GM18511 (cell line): ENCODE results near the gene REST.

ENCODE experiments used
- ATAC-seq: cut with Tn5 transposase; IDR thresholded peaks from one replicate; pipeline ENCODE4 v1.9.1; 2021; ENCODE audit warnings: mild to moderate bottlenecking, moderate library complexity; ENCODE audit not compliant: unreplicated experiment

REST gene

GRCh38 chr4:56976283-56976836, 68.7 kb downstream of the REST start:
- no peak for ATAC-seq

- peak; percentile 38 for ATAC-seq
Measured at GRCh38 chr4:56976837-56977320, 69.2 kb downstream of the REST start.

GRCh38 chr4:56977321-56978012, 69.8 kb downstream of the REST start, which contains the start of gene NOA1:
Gene NOA1, minus strand, starts transcription at chr4:56977606. Its CDS starts 21 bp downstream, at chr4:56977585.
- ATAC-seq, result peak; percentile 81

DNA sequence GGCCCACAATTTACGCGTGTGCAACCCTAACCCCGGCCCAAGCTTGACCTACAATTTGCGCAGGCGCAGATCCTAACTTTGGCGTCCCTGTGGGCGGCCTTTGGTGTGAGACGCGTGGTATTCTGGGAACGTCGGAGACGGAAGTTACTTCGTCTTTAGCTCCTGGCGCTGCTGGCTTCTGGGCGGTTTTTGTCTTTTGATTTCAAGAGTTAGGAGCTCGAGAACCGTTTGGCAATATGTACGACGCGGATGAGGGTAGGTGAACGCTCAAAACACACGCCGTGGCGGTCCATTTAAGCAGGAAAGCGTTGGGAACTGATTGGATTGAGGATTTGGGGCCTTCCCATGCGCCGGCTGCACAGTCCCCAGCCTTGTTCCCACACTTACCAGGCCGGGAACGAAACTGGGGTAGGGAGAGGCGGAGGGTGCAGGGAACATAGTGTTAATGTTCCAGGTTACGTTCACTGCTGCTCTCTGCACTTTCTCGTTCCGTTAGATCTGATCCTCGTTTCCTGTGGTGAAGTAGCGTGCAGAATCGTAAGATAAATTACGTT, 71.1 kb downstream of the REST start, which contains the start of gene POLR2B:
TSS of gene POLR2B (plus strand) at position 147 of the 554 bp plus-strand sequence. CDS start at position 237, 90 bp downstream.
- peak; percentile 57 for ATAC-seq

DNA sequence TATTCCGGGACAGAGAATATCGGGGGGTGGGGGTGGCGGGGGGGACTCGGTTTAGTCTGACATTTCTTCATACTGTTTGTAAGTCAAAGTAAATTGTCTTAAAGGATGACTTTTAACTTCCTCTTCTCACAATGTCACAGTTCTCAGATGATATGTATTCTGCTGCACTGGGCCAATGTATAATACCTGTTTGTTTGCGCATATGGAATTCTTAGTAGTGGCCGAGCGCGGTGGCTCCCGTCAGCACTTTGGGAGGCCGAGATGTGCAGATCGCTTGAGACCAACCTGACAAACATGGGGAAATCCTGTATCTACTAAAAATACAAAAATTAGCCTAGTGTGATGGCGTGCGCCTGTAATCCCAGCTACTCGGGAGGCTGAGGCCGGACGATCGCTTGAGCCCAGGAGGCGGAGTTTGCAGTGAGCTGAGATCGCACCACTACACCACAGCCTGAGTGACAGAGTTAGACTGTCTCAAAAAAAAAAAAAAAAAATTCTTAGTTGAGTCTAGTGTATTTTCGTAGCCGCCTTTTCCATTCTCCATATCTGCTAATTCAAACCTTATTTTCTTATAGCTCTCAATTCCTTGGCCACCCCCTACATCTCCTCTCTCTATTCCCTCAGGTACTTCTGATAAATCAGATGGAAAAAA, 71.8 kb downstream of the REST start:
- ATAC-seq, result no peak

GRCh38 chr4:56981795-56982201, 74.1 kb downstream of the REST start:
- no peak for ATAC-seq

DNA sequence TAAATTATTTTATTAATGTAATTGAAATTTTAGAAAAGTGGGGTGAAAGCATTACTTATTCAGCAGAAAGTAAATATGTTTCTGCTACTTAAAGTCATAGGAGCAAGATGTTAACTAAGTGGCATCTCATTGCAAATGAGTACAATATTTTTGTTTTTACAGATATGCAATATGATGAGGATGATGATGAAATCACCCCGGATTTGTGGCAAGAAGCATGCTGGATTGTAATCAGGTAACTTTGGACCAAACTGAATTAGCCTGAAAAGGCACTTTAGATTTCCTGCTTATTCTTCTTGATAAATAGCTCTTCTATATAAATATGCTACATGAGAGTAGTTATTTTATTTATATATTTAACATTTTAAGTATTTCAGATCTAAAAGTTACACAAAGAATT, 78.5 kb downstream of the REST start:
- no peak for ATAC-seq

DNA sequence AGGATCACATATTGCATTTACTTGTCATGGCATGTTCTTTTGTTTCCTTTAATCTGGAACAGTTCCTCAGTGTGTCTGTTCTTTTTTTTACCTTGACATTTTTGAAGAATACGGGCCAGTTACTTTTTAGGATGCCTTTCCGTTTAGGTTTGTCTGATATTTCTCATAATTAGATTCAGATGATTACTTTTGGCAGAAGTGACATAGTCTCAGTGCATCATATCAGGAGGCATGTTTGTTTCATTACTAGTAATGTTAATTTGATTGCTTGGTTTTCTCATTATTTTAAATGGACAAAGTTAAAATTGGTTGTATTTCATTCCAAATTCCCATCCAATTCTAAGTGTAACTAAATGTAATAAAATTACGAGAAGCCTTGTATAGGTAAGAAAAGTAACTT, 79.3 kb downstream of the REST start:
- no peak for ATAC-seq

GRCh38 chr4:56990109-56990905, 82.6 kb downstream of the REST start:
- no peak for ATAC-seq

- ATAC-seq, result no peak
Measured at GRCh38 chr4:56995525-56995924, 87.8 kb downstream of the REST start.

DNA sequence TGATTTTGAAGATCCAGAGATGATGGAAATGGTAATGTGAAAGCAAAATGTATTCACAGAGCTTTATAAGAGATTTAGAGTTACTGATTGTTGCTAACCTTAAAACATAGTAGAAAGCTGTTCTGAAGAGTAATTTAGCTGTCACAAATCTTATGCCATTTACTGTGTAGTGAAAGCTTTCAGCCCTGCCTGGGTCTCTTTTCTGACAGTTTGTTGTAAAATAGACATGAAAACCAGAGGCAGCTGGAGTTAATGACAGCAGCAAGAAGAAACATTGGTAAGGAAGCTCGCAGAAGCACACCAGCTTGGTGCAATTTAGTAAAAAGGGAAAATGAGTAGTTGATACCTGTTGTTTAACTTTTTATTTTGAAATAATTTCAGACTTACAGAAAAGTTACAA, 92.1 kb downstream of the REST start:
- no peak for ATAC-seq

DNA sequence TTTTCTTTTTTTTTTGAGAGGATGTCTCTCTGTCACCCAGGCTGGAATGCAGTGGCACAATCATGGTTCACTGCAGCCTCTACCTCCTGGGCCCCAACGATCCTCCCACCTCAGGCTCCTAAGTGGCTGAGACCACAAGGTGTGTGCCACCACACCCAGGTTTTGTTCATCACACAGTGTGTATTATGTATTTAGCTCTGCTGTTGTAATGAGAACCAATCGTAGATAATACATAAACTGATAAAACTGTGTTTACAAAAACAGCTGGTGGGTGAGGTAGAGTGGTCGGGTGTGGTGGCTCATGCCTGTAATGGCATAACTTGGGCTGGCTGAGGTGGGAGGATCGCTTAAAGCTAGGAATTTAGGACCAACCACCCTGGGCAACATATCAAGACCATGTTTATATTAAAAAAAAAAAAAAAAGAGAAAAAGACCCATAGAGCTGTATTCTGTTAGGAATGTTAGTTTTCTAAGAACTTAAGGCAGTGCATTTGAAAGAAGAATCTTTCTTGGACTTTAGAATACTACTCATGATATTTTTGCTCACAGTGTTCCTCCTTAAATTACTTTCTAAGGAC, 105.9 kb downstream of the REST start:
- ATAC-seq, result no peak
